Right lobe of liver (tissue), 4 donors: Measurements from ENCODE around the gene PCDHA1.

Experiments
- POLR2A ChIP-seq: fragments of 450-650 bp; IDR thresholded peaks from one replicate; pipeline ENCODE4 v1.6.1; 2017; ENCODE audit warnings: antibody characterized with exemption, mild to moderate bottlenecking
- TF ChIP-seq, protein P1 (sequence below), 4 donors: fragments of 200-600 bp in 3 of 4; fragments of 450-650 bp in 1 of 4; IDR thresholded peaks; one replicate each; pipeline versions ENCODE4 v1.5.1 to v1.8.0; 2016 to 2022; ENCODE audit warnings: antibody characterized with exemption in 4 of 4, mild to moderate bottlenecking in 2 of 4
- donor health status: DM: no; HTN: no; CAD: no.
- donor health status: DM: no; HTN: no; CAD: no.
- donor health status: DM: no; HTN: yes; CAD: no.

DNA sequence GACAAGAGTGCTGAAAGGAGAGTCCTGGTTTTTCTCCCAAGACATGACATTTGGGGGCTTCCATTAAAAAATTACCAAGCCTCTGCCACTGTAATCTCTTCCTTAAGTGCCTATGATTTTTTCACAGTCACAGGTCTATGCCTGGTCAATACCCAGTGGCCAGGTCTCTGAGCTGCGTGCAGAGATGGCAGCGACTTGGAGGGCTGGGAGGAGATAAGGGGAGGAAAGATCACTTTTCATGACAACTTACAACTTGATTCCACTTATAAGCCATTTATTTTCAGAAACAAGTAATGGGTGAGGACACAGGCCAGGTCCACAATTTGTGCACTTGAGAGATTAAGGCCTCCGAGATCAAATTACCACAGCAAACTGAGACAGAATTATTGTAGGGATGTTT, 178.4 kb downstream of the PCDHA1 start:
- TF ChIP-seq, protein P1, sequence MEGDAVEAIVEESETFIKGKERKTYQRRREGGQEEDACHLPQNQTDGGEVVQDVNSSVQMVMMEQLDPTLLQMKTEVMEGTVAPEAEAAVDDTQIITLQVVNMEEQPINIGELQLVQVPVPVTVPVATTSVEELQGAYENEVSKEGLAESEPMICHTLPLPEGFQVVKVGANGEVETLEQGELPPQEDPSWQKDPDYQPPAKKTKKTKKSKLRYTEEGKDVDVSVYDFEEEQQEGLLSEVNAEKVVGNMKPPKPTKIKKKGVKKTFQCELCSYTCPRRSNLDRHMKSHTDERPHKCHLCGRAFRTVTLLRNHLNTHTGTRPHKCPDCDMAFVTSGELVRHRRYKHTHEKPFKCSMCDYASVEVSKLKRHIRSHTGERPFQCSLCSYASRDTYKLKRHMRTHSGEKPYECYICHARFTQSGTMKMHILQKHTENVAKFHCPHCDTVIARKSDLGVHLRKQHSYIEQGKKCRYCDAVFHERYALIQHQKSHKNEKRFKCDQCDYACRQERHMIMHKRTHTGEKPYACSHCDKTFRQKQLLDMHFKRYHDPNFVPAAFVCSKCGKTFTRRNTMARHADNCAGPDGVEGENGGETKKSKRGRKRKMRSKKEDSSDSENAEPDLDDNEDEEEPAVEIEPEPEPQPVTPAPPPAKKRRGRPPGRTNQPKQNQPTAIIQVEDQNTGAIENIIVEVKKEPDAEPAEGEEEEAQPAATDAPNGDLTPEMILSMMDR (IDR thresholded peaks at IDR 0.05) = no peak
- TF ChIP-seq POLR2A = no peak
